GM12873 (cell line): Measurements from ENCODE around the gene XPNPEP1.

Experiments
- TF ChIP-seq, protein P1 (sequence below): IDR thresholded peaks from 2 replicates; pipeline ENCODE4 v1.5.1; 2012; ENCODE audit warnings: low read depth, mild to moderate bottlenecking, moderate library complexity, low read length, control low read depth; ENCODE audit not compliant: insufficient read depth; ENCODE audit errors: missing control alignments

XPNPEP1 gene

DNA sequence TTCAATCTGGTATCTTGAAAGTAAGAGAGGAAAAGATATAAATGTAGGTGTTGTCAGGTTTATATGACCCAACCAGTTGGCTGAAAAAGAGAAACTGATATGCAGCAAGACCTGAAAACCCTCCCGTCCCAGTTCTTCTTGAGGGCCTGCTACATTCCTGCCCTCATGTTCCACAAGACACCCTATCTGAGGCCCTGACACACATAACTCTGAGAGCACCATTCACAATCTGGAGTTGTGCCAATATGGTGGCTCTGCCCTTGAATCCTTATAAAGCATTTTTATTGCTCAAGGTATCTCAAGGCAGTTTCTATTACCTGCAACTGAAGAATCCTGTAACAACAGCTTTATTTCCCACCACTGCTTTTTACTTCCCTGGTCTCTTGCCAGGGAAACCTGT, 17.0 kb downstream of the XPNPEP1 start:
- TF ChIP-seq, protein P1, sequence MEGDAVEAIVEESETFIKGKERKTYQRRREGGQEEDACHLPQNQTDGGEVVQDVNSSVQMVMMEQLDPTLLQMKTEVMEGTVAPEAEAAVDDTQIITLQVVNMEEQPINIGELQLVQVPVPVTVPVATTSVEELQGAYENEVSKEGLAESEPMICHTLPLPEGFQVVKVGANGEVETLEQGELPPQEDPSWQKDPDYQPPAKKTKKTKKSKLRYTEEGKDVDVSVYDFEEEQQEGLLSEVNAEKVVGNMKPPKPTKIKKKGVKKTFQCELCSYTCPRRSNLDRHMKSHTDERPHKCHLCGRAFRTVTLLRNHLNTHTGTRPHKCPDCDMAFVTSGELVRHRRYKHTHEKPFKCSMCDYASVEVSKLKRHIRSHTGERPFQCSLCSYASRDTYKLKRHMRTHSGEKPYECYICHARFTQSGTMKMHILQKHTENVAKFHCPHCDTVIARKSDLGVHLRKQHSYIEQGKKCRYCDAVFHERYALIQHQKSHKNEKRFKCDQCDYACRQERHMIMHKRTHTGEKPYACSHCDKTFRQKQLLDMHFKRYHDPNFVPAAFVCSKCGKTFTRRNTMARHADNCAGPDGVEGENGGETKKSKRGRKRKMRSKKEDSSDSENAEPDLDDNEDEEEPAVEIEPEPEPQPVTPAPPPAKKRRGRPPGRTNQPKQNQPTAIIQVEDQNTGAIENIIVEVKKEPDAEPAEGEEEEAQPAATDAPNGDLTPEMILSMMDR, result no peak

DNA sequence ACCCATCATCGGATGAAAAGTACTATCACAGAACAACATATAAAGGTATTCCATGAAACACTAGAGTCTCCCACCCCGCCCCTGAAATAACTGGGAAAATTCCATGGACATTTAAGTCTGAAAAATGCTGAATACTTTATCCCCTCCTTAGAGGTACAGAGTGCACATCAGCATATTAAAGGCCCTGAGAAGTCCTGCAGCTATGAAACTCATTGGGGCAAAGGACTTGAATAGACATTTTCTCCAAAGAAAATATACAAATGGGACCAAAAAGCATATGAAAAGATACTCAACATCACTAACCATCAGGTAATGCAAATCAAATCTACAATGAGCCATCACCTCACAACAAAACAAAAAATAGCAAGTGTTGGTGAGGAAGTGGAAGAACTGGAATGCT, 18.9 kb downstream of the XPNPEP1 start:
- TF ChIP-seq, protein P1, result no peak

DNA sequence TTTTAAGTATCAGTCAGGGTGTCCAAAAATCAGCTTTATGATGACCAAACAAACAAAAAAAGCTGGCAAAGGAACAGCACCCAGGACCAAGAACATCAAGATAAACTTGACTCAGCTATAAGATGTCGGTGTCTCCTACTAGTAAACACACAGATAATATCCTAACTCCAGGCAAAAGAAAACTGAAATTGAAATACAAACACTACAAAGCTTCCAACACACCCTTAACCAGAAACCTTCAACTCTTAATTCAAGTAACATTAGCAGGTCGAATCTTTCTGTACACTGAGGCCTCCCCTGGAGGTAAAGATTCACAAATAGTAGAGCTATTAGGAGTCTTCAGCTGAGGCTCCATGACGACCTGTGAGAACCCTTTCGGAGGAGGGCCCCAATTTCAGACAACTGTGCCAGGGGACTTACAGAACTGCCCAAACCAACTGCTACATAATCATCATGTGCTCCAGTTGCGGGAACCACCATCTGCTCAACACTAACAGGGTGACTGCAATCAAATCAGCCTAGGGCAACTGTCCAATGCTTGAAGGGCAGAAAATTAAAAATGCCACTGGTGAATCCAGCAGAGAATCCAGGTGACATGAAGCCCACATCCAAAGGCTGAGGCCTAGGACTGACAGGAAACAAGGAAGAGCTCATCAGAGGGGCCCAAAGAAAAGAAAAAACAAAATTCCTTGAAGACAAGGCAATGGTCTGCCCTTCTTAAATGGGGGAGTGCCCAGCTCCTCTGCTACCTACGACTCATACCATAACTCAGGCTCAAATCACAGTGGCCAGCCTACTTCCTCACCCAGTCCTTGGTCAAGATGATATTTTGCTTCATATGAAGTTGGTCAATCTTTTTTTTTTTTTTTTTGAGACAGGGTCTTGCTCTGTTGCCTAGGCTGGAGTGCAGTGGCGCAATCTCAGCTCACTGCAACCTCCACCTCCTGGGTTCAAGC, 20.0 kb downstream of the XPNPEP1 start:
- TF ChIP-seq, protein P1, result no peak

DNA sequence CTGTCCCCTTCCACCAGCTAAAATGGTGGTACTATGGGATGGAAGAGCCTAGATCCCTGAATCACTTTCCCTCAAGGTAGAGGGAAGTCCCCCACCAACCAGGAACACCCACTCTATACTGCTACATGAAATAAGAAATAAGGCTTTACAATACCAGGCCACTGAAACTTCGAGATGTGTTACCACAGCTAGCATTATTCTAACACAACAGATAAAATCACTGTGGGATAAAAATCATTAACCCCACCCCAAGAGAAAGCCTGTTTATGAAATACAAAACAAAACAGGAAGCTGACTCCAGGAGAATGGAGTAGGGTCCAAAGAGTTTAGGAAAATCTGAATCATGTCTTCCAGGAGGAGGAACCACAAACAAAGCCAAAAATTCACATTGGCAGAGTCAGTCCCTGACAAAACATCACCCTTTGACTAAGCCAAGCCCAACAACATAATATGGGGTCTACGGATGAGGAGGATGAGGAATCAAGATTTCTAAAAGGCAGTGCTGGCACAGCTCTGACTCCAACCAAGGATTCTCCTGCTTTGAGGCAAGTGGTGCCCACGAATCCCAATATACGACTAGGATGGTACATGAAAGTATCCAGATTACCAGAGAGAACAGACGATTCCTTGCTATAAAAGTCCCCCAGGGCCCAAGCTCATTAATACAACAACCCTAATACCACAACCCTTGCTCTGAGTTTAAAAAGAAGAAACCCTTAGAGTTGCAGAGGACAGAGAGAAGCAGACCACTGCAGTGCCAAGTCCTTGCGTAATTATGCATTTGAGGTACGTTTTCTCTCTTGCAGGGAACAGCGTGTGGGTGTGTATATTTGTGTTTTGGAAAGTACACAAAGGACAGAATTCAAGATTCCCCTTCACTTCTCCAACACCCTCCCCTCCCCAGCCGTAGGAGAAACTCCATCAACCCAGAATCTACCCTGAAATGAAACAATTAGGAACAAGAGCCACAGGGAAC, 23.7 kb downstream of the XPNPEP1 start:
- TF ChIP-seq, protein P1, result no peak

DNA sequence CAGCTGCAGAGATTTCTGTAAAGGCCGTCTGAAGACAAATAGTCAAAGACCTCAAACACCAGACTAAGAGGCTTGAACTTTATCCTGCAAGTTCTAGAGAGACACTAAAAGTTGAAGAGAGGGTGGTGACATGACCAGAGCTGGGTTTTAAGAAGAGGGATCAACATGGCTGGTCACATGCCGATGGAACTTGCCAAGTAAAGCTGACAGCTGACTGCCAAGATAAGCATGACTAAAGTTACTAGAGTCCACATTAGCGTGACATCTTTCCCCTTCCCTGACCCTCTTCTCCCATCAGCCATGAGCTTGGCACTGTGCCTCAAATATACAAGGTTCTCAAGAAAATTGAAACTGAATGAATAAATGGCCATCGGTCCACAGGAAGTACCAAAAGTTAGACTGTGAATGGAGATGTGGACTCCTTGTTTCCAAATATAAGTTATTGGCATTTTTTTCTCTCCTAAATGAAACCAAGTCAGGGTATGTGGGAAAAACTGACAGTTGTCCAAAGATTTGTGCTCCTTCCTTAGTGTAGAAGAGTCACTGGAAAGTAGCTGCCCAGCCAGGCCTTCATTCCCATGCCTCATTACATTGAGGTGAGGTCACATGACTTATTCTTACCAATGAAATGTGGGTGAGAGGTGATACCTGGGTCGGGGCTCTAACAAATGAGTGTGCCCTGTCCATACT, 24.5 kb downstream of the XPNPEP1 start:
- TF ChIP-seq, protein P1, result no peak

DNA sequence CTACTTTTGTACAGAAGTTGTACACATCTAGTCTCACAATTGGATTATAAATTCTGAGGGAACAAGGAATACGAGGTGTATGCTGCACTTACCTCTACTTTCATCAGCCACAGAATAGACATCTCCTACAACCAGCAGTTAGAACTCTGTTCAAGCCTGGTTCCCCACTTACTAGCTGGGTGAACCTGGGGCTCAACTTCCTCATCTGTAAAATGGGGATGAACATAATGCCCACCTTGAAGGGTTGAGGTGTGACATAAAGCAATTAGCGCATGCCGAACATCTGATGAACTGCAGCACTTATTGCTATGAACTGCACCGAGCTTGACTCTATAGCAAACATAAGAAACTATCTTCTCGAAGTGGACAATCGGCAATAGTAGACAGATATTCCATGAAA, 25.3 kb downstream of the XPNPEP1 start:
- TF ChIP-seq, protein P1, result no peak
